GM12878 (cell line): ENCODE measurements around the gene ACER3. TPM values are rescaled to one million over a fixed set of nuclear protein-coding genes. Genes with fewer than 3 reads are reported as not detected.

Experiments
- ATAC-seq: fragments of 200-7000 bp; cut with Tn5 transposase; 3 replicates; pipeline ENCODE4 v1.9.1; 2020; ENCODE audit warnings: mild to moderate bottlenecking, moderate library complexity
- BruUV-seq: library from RNA; stranded (reverse); fragments of 400-500 nt; replicated peaks from 2 replicates; lab custom pipeline; 2021; lab: Mats Ljungman, UMichigan
- CTCF ChIA-PET: fragments of 300-600 bp; sonication (Branson Sonifier 250); formaldehyde crosslinking; extraction: SDS; loops from one replicate; lab custom pipeline; 2021; ENCODE audit warnings: inconsistent platforms; lab: Yijun Ruan, JAX
- POLR2A ChIA-PET: fragments of 350-600 bp; formaldehyde crosslinking; extraction: SDS; loops from one replicate; lab custom pipeline; 2021; ENCODE audit warnings: inconsistent platforms; lab: Charles Lee
- RAD21 ChIA-PET: fragments of 300-600 bp; sonication (Branson Sonifier 250); formaldehyde crosslinking; loops from one replicate; lab custom pipeline; 2023; ENCODE audit warnings: antibody characterized with exemption; ENCODE audit not compliant: unreplicated experiment; lab: Charles Lee
- SMC1A ChIA-PET: fragments of 300-600 bp; sonication (Branson Sonifier 250); formaldehyde crosslinking; loops from one replicate; lab custom pipeline; 2023; ENCODE audit not compliant: unreplicated experiment, uncharacterized antibody; lab: Charles Lee
- DNase-seq: peaks from one replicate; pipeline ENCODE4 v3.0.0-alpha.2; 2011; ENCODE audit warnings: low read depth, low spot score
- FAIRE-seq: peaks from 3 replicates; lab custom pipeline; 2011; peaks lifted over from hg19 to GRCh38; lab: Jason Lieb, UNC
- H2AFZ ChIP-seq: 2 replicates; pipeline ENCODE4 v1.6.0; 2011; ENCODE audit warnings: low read depth, low read length, control low read depth; ENCODE audit not compliant: control insufficient read depth
- H3K27ac ChIP-seq: 2 replicates; pipeline ENCODE4 v1.5.1; 2011; ENCODE audit warnings: control low read depth; ENCODE audit not compliant: control insufficient read depth, insufficient read depth
- H3K27me3 ChIP-seq, 2 experiments: replicated peaks in 1 of 2; 2 replicates each; pipeline versions ENCODE4 v1.6.0 to v1.6.1; 2011; ENCODE audit warnings: low read length in 1 of 2; ENCODE audit not compliant: control insufficient read depth in 2 of 2, insufficient read depth in 2 of 2
- H3K36me3 ChIP-seq, 2 experiments: 2 replicates each; pipeline ENCODE4 v1.5.1; 2011; ENCODE audit warnings: low read length in 1 of 2; ENCODE audit not compliant: control insufficient read depth in 2 of 2, insufficient read depth in 2 of 2
- H3K4me1 ChIP-seq: 2 replicates; pipeline ENCODE4 v1.6.1; 2011; ENCODE audit warnings: mild to moderate bottlenecking, low read length, moderate library complexity, mixed read lengths; ENCODE audit not compliant: control insufficient read depth, insufficient read depth
- H3K4me2 ChIP-seq: 2 replicates; pipeline ENCODE4 v1.6.0; 2011; ENCODE audit warnings: control low read depth; ENCODE audit not compliant: control insufficient read depth, insufficient read depth
- H3K4me3 ChIP-seq: fragments of 200-600 bp; sonication (generic); 2 replicates; pipeline ENCODE4 v1.5.1; 2016
- H3K79me2 ChIP-seq: 2 replicates; pipeline ENCODE4 v1.6.0; 2011; ENCODE audit warnings: low read length; ENCODE audit not compliant: control insufficient read depth, insufficient read depth
- H3K9ac ChIP-seq: 2 replicates; pipeline ENCODE4 v1.8.0; 2011; ENCODE audit warnings: low read length, control low read depth, mixed read lengths; ENCODE audit not compliant: control insufficient read depth, insufficient read depth
- H3K9me3 ChIP-seq: replicated peaks from 3 replicates; pipeline ENCODE4 v1.5.1; 2011; ENCODE audit warnings: mild to moderate bottlenecking, low read length; ENCODE audit not compliant: control insufficient read depth, insufficient read depth
- H4K20me1 ChIP-seq: 2 replicates; pipeline ENCODE4 v1.6.0; 2011; ENCODE audit not compliant: control insufficient read depth, insufficient read depth
- CBX3 ChIP-seq: fragments of 200-600 bp; sonication (generic); IDR thresholded peaks from 2 replicates; pipeline ENCODE4 v1.6.1; 2016; ENCODE audit warnings: low read depth, borderline replicate concordance
- CHD1 ChIP-seq: IDR thresholded peaks from 2 replicates; pipeline ENCODE4 v1.6.1; 2012; ENCODE audit warnings: low read depth, low read length, improper control_type of control experiment
- DPF2 ChIP-seq: fragments of 450-650 bp; IDR thresholded peaks from 2 replicates; pipeline ENCODE4 v1.6.1; 2017; ENCODE audit warnings: mild to moderate bottlenecking
- HDAC6 ChIP-seq: fragments of 200-600 bp; sonication (generic); IDR thresholded peaks from one replicate; pipeline ENCODE4 v1.8.0; 2017; ENCODE audit warnings: antibody characterized with exemption; ENCODE audit not compliant: unreplicated experiment
- MEF2B ChIP-seq: fragments of 450-650 bp; IDR thresholded peaks from 2 replicates; pipeline ENCODE4 v1.6.1; 2018; ENCODE audit warnings: mild to moderate bottlenecking, moderate library complexity; ENCODE audit not compliant: partially characterized antibody, poor library complexity, severe bottlenecking
- MTA2 ChIP-seq: fragments of 450-650 bp; IDR thresholded peaks from 2 replicates; pipeline ENCODE4 v1.6.1; 2016; ENCODE audit warnings: low read depth, mild to moderate bottlenecking, moderate library complexity
- MYC ChIP-seq: IDR thresholded peaks from 2 replicates; pipeline ENCODE4 v1.6.1; 2011; ENCODE audit warnings: mild to moderate bottlenecking, low read length, moderate library complexity, inconsistent platforms; ENCODE audit not compliant: insufficient read depth, insufficient replicate concordance, insufficient read length, severe bottlenecking
- PML ChIP-seq: IDR thresholded peaks from 2 replicates; pipeline ENCODE4 v1.6.1; 2012; ENCODE audit warnings: low read length, inconsistent platforms
- RFX5 ChIP-seq: IDR thresholded peaks from 2 replicates; pipeline ENCODE4 v1.6.1; 2011; ENCODE audit warnings: low read depth, low read length, improper control_type of control experiment
- SMC3 ChIP-seq: IDR thresholded peaks from 2 replicates; pipeline ENCODE4 v1.6.1; 2011; ENCODE audit warnings: low read length, improper control_type of control experiment, borderline replicate concordance
- SREBF1 ChIP-seq: IDR thresholded peaks from 2 replicates; pipeline ENCODE4 v1.6.1; 2012; ENCODE audit warnings: mild to moderate bottlenecking, low read length
- WGBS: methylation state at CpG from one replicate; pipeline ENCODE4 v1.1.6; 2016; ENCODE audit warnings: low lambda C conversion rate; ENCODE audit not compliant: insufficient replicate concordance, insufficient coverage; ENCODE audit errors: missing lambda C conversion rate; 5-methylcytosine and 5-hydroxymethylcytosine counted together
- in situ Hi-C: fragments of 300-500 bp; cut with MboI; formaldehyde crosslinking; loops from 9 replicates; pipeline ENCODE4 v1.14.3; 2018; ENCODE audit warnings: mixed read lengths
- intact Hi-C: fragments of 100-400 bp; cut with micrococcal nuclease; formaldehyde crosslinking; loops from one replicate; pipeline ENCODE4 v1.14.2; 2022; ENCODE audit not compliant: unreplicated experiment
- polyA plus RNA-seq, 11 experiments: library from polyadenylated mRNA; depleted of rRNA in 4 of 11; unstranded in 6 of 11; stranded (reverse) in 5 of 11; fragments of >200 nt; fragmentation: Nextera tagmentation in 4 of 11; fragmentation: Illumina TruSeq in 1 of 11; extraction: Ambion mirVana in 4 of 11; extraction: Trizol in 1 of 11; gene quantifications; 1 replicate in 1 of 11; 2 replicates in 10 of 11; pipeline versions ENCODE4 v1.2.1 to v1.2.3, GENCODE V29; 2011 to 2016; ENCODE audit warnings: inconsistent platforms in 2 of 11, missing spikeins in 2 of 11, low read depth in 1 of 11
- total RNA-seq, 4 experiments: library from RNA; depleted of rRNA in 3 of 4; stranded (reverse); fragments of >200 nt in 3 of 4; fragmentation: Illumina TruSeq in 1 of 4; extraction: Trizol in 1 of 4; gene quantifications; 2 replicates each; pipeline versions ENCODE4 v1.2.1 to v1.2.3, GENCODE V29; 2013 to 2021
- TF ChIP-seq, protein P1 (sequence below): IDR thresholded peaks from 2 replicates; pipeline ENCODE4 v1.6.1; 2011; ENCODE audit warnings: borderline replicate concordance, low read depth, mild to moderate bottlenecking, moderate library complexity, low read length; ENCODE audit not compliant: insufficient read depth, poor library complexity, severe bottlenecking
- TF ChIP-seq, protein P2 (sequence below): fragments of 150-350 bp; IDR thresholded peaks from 2 replicates; pipeline ENCODE4 v1.6.1; 2016; ENCODE audit warnings: low read depth, low read length
- TF ChIP-seq, protein P3 (sequence below): IDR thresholded peaks from 2 replicates; pipeline ENCODE4 v1.6.1; 2012; ENCODE audit warnings: improper control_type of control experiment, low read depth, low read length; ENCODE audit not compliant: insufficient replicate concordance

The ACER3 gene
- total and polyA plus RNA-seq, 10 of the 15 experiments (the other 5 are each of a cell fraction or from before 2014, with no cell fraction given) = 2.8 to 17.4 (median 10.3) TPM

DNA sequence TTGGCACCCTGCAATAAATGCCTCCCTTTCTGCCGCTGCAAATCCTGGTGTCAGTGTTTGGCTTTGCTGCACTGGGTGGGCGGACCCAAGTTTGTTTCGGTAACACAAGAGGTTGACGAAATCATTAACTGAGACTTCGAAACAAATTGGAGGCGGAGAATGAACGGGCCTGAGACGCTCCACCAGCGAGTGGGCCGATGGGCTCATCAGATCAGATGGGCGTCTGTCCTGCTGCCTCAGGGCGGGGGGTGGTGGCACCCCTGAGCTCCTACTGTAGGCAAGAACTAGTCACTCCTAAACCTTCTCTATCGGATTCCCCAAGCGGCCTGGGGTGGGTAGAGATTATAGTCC lies 205.1 kb downstream of the ACER3 start:
- peaks cover 0 to 1% of the 10 kb centered on the region in 2 experiments; a peak in 2 of 4 replicates for H3K27me3 ChIP-seq
- no peaks in the 10 kb centered on the region for H3K36me3 ChIP-seq
- H3K9ac ChIP-seq = peak overlapping the region; percentile 72
- CTCF ChIA-PET = interaction anchor here (1.0 to 5.7 kb wide), 3 partner anchors 18 to 145 kb away, joined by 3 to 38 read pairs (median 11); no protein-coding TSS in a partner anchor
- TF ChIP-seq HDAC6 (no peak), MYC (no peak), PML (no peak), SMC3 (no peak), CBX3 (no peak), DPF2 (no peak), CHD1 (no peak), MEF2B (no peak), MTA2 (no peak), RFX5 (no peak), SREBF1 (no peak)
- TF ChIP-seq, protein P1, sequence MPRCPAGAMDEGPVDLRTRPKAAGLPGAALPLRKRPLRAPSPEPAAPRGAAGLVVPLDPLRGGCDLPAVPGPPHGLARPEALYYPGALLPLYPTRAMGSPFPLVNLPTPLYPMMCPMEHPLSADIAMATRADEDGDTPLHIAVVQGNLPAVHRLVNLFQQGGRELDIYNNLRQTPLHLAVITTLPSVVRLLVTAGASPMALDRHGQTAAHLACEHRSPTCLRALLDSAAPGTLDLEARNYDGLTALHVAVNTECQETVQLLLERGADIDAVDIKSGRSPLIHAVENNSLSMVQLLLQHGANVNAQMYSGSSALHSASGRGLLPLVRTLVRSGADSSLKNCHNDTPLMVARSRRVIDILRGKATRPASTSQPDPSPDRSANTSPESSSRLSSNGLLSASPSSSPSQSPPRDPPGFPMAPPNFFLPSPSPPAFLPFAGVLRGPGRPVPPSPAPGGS = no peak
- TF ChIP-seq, protein P2, sequence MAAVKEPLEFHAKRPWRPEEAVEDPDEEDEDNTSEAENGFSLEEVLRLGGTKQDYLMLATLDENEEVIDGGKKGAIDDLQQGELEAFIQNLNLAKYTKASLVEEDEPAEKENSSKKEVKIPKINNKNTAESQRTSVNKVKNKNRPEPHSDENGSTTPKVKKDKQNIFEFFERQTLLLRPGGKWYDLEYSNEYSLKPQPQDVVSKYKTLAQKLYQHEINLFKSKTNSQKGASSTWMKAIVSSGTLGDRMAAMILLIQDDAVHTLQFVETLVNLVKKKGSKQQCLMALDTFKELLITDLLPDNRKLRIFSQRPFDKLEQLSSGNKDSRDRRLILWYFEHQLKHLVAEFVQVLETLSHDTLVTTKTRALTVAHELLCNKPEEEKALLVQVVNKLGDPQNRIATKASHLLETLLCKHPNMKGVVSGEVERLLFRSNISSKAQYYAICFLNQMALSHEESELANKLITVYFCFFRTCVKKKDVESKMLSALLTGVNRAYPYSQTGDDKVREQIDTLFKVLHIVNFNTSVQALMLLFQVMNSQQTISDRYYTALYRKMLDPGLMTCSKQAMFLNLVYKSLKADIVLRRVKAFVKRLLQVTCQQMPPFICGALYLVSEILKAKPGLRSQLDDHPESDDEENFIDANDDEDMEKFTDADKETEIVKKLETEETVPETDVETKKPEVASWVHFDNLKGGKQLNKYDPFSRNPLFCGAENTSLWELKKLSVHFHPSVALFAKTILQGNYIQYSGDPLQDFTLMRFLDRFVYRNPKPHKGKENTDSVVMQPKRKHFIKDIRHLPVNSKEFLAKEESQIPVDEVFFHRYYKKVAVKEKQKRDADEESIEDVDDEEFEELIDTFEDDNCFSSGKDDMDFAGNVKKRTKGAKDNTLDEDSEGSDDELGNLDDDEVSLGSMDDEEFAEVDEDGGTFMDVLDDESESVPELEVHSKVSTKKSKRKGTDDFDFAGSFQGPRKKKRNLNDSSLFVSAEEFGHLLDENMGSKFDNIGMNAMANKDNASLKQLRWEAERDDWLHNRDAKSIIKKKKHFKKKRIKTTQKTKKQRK = no peak
- TF ChIP-seq, protein P3, sequence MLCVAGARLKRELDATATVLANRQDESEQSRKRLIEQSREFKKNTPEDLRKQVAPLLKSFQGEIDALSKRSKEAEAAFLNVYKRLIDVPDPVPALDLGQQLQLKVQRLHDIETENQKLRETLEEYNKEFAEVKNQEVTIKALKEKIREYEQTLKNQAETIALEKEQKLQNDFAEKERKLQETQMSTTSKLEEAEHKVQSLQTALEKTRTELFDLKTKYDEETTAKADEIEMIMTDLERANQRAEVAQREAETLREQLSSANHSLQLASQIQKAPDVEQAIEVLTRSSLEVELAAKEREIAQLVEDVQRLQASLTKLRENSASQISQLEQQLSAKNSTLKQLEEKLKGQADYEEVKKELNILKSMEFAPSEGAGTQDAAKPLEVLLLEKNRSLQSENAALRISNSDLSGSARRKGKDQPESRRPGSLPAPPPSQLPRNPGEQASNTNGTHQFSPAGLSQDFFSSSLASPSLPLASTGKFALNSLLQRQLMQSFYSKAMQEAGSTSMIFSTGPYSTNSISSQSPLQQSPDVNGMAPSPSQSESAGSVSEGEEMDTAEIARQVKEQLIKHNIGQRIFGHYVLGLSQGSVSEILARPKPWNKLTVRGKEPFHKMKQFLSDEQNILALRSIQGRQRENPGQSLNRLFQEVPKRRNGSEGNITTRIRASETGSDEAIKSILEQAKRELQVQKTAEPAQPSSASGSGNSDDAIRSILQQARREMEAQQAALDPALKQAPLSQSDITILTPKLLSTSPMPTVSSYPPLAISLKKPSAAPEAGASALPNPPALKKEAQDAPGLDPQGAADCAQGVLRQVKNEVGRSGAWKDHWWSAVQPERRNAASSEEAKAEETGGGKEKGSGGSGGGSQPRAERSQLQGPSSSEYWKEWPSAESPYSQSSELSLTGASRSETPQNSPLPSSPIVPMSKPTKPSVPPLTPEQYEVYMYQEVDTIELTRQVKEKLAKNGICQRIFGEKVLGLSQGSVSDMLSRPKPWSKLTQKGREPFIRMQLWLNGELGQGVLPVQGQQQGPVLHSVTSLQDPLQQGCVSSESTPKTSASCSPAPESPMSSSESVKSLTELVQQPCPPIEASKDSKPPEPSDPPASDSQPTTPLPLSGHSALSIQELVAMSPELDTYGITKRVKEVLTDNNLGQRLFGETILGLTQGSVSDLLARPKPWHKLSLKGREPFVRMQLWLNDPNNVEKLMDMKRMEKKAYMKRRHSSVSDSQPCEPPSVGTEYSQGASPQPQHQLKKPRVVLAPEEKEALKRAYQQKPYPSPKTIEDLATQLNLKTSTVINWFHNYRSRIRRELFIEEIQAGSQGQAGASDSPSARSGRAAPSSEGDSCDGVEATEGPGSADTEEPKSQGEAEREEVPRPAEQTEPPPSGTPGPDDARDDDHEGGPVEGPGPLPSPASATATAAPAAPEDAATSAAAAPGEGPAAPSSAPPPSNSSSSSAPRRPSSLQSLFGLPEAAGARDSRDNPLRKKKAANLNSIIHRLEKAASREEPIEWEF = no peak
- TF ChIP-seq, all 136 proteins: peak for 0
- no peaks in the 10 kb centered on the region for H4K20me1 ChIP-seq
- peak overlapping the region; percentile 98 for H3K4me2 ChIP-seq
- DNase-seq (no peak), FAIRE-seq (peak; percentile 84), ATAC-seq (peak; percentile 16)
- ChIA-PET SMC1A (interaction anchor here (0.9 to 1.7 kb wide), 2 partner anchors 18 to 147 kb away, joined by 3 to 4 read pairs; no protein-coding TSS in a partner anchor), POLR2A (no interaction called here), RAD21 (interaction anchor here (1.0 kb wide), 1 partner anchor 26 kb away, joined by 3 read pairs; no protein-coding TSS in a partner anchor)
- no peak overlapping the region for H3K27ac ChIP-seq
- BruUV-seq = no TSS peak
- intact Hi-C loops = loop anchor here (1.0 kb wide), 1 partner anchor 19 kb away; no protein-coding TSS in a partner anchor
- 15% methylated on average over 14 of the region's 14 CpGs for WGBS
- in situ Hi-C loops = no loop called here
- H3K79me2 ChIP-seq = no peaks in the 10 kb centered on the region
- H3K4me3 ChIP-seq = peak overlapping the region; percentile 64
- no peaks in the 10 kb centered on the region for H3K9me3 ChIP-seq
- H2AFZ ChIP-seq = peak overlapping the region; percentile 96
- peaks cover 6% of the 10 kb centered on the region for H3K4me1 ChIP-seq
